SK-N-DZ (cell line): ENCODE results near the gene LMBRD2.
"Not testable (repeated sequence)": the region's sequence is repeated elsewhere in the genome, so short reads cannot be mapped to it uniquely, and the experiment has no call there.

Experiments
- DNase-seq: peaks from one replicate; pipeline ENCODE4 v3.0.0-alpha.2; 2015; ENCODE audit warnings: low spot score

The LMBRD2 gene

GRCh38 chr5:36161361-36161760 lies 9.7 kb upstream of the LMBRD2 start:
- no peak for DNase-seq

DNA sequence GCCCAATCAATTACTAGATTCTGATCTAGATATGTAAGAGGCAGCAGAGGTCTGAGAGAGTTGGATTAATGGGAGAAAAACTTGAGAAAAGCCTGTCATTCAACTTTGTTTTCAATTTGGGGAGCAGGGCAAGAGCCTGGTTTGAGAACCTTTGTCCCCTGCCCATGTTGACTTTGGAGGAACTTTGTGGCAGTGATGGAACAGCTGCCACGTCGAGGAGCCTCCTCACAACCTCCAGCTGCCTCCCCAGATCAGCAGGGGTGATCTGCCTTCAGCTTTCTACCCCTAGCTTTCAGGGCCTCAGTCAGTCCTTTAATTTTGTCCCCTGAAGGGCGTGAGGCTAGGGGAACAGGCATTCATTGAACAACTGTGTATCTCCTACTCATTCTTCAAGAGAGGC lies 8.9 kb upstream of the LMBRD2 start:
- no peak for DNase-seq

- peak; percentile 98 for DNase-seq
Observed at GRCh38 chr5:36158144-36158543, 6.5 kb upstream of the LMBRD2 start.

- DNase-seq = no peak
Observed at GRCh38 chr5:36156619-36157018, 4.9 kb upstream of the LMBRD2 start.

DNA sequence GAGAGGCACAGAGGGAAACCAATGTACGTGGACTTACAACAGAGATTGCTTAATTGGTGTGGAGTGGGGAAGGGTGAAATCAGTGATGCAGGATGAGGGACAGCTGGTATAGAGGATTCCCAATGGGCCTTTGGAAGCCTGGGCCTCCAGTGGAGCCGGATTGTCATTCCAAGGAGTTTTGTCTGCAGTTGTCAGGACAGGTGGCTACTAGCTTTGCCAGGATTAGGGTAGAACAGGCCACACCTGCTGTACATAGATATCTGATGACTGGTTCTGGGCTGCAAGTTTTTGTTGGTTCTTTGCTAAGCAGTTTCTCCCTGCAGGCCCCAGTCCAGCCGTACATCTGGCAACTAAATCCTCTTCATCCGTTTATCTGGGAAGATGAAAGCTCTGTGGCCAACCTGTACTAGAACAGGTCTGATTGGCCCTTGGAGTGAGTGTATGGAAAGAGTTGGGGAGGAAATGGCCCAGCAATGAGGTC lies 4.5 kb upstream of the LMBRD2 start:
- DNase-seq = peak; percentile 36

DNA sequence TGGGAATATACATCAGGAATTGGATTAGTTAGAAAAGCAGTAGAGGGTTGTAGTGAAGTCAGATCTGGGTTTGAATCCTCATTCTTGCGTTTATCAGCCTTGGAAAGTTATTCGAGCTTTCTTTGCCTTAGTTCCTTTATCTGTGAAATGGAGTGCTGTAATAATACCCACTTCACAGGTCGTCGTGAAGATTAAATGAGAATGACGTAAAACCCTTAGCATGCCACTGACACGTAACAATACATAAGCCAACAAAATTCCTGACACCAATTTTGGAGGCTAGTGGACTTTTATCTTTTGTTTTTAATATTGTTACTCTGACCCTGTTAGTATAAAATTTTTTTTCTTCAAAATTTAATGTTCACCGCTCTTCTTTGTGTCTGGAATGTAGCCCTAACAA lies 3.6 kb upstream of the LMBRD2 start:
- no peak for DNase-seq

DNA sequence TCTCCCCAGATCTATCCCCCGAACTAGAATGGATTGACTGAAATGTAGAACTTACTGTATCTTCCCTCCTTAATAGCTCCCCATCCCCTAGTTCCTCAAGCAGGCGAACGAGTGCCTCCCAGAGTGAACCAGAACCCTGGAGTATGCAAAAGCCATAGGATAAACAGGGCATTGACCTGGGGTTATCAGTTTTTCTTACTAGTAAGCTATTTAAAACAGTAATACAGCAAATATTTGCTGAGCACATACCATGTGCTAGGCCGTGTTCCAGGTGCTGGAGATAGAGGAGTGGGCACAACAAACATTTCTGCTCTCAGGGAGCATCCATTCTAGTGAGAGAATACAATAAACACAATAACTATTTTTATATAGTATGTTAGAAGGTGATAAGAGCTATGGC lies 2.0 kb upstream of the LMBRD2 start:
- DNase-seq = no peak

- no peak for DNase-seq
Observed at GRCh38 chr5:36153298-36153677, 1.6 kb upstream of the LMBRD2 start.

DNA sequence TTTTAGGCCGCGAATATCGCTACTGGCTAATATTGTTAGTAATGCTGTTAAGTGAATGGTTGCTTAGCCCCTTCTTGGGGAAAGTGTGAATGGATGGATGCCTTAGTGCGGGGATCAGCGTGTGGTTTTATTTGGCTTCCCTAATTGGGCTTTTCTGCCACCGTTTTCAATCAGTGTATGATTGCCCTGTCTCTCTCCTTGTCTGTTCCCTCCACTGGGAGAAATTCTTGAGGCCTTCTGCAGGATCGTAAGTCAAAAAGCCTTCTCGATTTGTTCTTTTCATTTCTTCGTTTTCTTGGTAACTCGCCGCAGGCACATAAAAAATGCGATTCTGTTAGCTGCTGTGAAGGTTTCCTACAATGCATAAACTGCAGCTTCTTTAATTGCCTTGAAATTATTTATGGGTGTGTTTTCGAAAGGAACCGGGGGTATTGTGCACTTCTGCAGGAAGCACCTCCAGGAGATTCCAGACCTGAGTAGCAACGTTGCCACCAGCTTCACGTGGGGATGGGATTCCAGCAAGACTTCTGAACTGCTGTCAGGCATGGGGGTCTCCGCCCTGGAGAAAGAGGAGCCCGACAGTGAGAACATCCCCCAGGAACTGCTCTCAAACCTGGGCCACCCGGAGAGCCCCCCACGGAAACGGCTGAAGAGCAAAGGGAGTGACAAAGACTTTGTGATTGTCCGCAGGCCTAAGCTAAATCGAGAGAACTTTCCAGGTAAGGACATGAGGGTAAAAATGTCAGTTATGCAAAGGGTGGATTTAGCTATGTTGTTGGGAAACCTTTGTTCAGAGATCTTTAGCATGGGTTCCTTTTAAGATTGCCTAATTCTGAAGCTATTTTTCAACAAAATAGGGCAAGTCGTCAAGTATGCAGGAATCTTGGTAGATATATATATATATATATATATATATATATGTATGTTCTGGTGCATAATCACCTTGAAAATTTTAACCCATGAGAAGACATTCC lies 924 bp upstream of the LMBRD2 start:
- DNase-seq = no peak

DNA sequence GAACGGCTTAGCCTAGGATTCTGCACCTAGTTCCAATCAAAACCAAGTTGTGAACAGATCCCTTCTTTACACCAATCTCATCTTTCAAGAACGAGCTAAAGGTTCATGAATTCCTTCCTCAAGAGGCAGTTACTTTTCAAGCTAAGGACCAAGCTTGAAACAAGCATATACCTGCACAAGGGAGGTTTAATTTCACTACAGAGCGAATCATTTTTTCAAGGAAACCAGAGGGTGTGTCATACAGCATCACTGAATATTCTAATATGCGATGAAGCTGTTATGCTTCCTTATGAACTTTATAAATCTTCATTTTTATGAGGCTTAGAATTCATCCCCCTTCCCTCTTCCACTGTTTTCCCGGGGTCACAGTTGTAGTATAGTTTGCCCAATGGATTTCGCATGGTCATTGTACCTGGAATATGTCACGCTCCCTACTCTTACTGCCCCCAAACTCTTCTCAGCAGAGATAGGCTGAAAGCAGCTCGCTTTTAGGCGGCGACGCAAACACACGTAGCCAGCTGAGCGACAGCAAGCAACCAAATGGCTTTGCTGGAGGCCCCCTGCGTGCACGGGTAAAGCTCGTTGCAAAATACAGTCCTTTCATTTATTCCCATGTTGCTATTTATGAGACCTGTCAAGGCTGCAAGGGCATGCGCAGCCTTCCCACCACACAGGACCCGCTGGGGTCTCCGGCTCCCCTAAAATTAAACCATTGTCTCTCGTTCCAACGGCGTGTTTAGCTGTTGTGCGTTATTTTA lies 832 bp downstream of the LMBRD2 start:
- DNase-seq = peak; percentile 51

DNA sequence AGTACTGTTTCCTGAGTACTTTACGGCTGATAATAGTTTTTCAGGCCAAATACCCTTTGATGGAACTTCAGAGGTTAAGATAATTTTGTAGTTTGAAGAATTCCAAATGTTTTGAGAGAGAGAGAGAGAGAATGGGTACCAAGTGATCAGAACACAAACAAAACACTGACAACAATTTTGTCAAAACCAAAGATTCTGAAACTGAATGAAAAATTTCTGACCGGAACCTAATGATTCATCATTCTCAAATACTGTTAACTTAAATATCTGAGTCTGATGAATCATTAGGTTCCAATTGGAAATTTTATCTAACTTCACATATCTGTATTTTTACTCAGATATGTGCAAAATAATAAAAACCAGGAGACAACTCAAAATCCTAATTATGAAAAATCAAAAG lies 4.0 kb downstream of the LMBRD2 start:
- DNase-seq = no peak

DNA sequence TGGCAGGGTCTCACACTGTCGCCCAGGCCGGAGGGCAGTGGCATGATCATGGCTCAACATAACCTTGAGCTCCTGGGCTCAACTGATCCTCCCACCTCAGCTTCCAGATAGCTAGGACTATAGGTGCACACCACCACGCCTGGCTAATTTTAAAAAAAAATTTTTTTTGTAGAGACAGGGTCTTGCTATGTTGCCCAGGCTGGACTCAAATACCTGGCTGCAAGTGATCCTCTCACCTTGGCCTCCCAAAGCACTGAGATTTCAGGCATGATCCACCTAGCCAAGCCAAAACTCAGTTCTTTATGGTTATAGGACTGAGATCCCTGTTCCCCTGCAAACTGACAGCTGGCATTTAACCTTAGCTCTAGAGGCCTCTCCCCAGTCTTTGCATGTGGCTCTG lies 5.3 kb downstream of the LMBRD2 start:
- no peak for DNase-seq

GRCh38 chr5:36145311-36145710 lies 6.4 kb downstream of the LMBRD2 start:
- no peak for DNase-seq

DNA sequence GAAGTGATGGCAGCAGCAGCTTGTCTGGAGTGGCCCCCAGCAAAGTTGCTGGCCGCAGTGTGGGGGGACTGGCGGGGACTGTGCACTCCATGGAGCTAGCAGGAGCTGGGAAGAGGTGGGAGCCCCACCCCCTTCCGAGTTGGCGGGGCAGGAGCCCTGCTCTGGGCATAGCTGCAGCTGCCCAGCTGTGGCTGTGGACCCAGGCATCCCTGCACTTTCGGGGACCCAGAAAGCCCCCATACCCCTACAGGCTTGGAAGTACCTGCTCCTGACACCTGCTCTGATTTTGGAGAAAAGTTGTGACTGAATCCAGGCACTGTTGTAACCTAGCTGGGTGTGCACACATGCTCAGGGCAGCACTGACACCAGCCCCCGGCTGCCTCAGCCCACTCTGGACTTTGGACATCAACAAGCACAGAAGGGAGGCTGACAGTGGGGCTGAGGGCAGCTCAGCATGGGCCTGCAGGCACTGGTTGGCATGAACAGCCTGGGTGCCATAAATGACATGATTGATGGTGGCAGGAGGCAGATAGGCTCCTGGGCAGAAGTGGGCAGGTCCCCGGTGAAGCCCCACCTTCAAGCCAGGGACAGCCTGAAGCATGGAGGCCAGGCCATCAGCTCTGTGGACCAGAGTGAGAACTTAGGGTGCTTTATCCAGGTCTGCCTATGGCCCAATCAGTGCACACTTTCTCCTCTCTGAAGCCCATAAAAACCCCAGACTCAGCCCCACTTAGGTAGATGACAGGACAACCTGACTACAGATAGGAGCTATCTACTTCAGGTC lies 12.6 kb downstream of the LMBRD2 start:
- DNase-seq = no peak

DNA sequence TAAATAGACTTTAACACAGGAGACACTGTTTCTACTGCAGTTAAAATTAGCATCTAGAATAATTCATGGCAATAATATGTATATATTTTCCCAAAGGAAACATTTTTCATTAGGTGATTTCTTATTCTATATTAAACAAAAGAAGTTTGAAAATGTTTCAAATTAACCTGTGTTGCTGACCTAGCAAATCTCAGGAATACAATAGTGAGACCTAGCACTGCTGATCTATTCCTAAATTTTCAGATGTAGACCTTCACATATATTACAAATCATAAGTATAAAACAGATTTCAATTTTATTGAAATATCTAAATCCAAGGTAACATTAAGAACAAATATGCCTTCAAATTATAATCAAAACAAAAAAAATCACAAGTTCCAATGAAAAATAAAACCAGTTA lies 15.1 kb downstream of the LMBRD2 start:
- DNase-seq = no peak

DNA sequence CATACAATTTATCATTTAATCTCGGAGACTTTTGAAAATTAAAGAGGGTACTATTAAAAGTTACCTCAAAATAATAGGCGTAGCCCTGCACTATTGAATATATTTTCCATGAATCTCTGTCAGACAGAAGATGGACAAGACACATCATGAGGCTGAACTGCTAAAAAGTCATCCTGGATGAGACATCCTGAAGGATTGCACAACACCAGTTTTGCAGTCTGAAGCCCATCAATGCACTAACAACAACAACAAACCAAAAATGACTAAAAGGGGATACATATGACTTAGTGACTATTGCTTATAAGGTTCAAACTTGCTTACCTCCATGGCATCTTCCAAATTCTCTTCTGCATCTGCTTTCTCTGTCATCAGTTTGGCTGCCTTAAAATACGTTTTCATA lies 15.7 kb downstream of the LMBRD2 start:
- DNase-seq = no peak

GRCh38 chr5:36133009-36133408 lies 18.7 kb downstream of the LMBRD2 start:
- DNase-seq = not testable (repeated sequence)

- not testable (repeated sequence) for DNase-seq
Observed at GRCh38 chr5:36129666-36130065, 22.0 kb downstream of the LMBRD2 start.

GRCh38 chr5:36128795-36129194 lies 22.9 kb downstream of the LMBRD2 start:
- DNase-seq = no peak

- no peak for DNase-seq
Observed at GRCh38 chr5:36125868-36126267, 25.8 kb downstream of the LMBRD2 start.

GRCh38 chr5:36111238-36111637 lies 40.4 kb downstream of the LMBRD2 start:
- DNase-seq = no peak
